ENCODE data around the gene ITPR1. TPM values are rescaled to one million over a fixed set of nuclear protein-coding genes. Genes with fewer than 3 reads are reported as not detected.

ITPR1 gene
- total and polyA plus RNA-seq, 2 of the 4 experiments (the other 2 are of a cell fraction): 1.8 to 5.7 TPM

DNA sequence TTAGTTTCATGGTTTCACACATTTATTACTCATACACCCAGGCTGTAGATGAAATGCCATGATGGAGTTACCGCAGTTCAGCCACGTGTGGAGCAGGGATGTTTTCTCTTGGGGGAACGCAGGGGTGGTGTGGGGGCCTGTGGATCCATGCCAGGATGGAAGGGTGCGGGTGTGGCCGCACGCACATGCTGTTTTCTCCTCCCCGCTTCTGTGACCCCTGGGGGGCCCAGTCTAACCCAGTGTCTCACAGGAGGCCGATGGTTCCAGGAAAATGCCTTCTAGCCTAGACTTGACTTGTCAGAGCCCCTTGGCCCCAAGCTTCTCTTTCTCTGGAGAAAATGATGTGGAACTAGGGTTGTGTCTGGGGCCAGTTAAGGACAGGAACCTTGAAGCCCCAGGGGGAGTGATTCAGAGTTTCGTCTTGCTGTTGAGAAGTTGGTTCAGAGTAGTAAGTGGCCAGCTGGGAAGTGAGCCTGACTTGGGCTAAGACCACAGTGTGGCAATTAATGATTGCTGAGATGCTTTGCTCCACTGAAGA is 245.7 kb downstream of the ITPR1 start:
- Histone ChIP-seq H2AK9ac (replicated peaks; ENCODE audit: low read depth, low read length, poor library complexity) (no peak overlapping the region), H2BK20ac (ENCODE audit: low read depth, low read length) (no peak overlapping the region), H2BK120ac (ENCODE audit: low read depth, low read length) (no peak overlapping the region), H3K27ac (ENCODE audit: insufficient read depth, low read length) (no peak overlapping the region), H4K91ac (ENCODE audit: insufficient read depth, low read depth, low read length) (no peak overlapping the region), H3K4me3 (ENCODE audit: insufficient read depth, low read depth, low read length) (no peak overlapping the region), H3K4me1 (ENCODE audit: control insufficient read depth, insufficient read depth, low read length) (peaks cover 9% of the 10 kb centered on the region), H3K9ac (ENCODE audit: low read depth, low read length) (no peak overlapping the region), H2AFZ (replicated peaks; ENCODE audit: low read length, poor library complexity) (no peak overlapping the region), H4K8ac (ENCODE audit: low read depth in 2 of 2, low read length in 2 of 2) (no peak overlapping the region), H3K4ac (ENCODE audit: low read depth, low read length) (no peak overlapping the region), H3K14ac (replicated peaks; ENCODE audit: low read depth, low read length) (no peak overlapping the region), H3K56ac (ENCODE audit: extremely low read depth, insufficient read depth, low read length) (no peak overlapping the region), H3K9me1 (ENCODE audit: insufficient read depth, low read length) (no peaks in the 10 kb centered on the region), H2BK15ac (ENCODE audit: low read depth, low read length) (no peak overlapping the region), H3K36me3 (ENCODE audit: control insufficient read depth, insufficient read depth, low read length) (no peaks in the 10 kb centered on the region), H3K4me2 (ENCODE audit: low read depth, low read length) (no peak overlapping the region), H2AK5ac (ENCODE audit: low read depth, low read length) (no peak overlapping the region; the same call in 1 of the 2 replicates), H4K5ac (ENCODE audit: low read depth, low read length) (no peak overlapping the region), H3K23ac (ENCODE audit: low read depth, low read length) (no peak overlapping the region), H3K27me3 (ENCODE audit: control insufficient read depth, insufficient read depth, low read length) (peaks cover 14% of the 10 kb centered on the region), H2BK5ac (ENCODE audit: low read depth, low read length, poor library complexity, severe bottlenecking) (no peak overlapping the region), H3K79me1 (ENCODE audit: low read depth in 1 of 2, low read length in 2 of 2) (no peaks in the 10 kb centered on the region), H3K18ac (ENCODE audit: low read depth, low read length) (no peak overlapping the region), H3K9me3 (ENCODE audit: control insufficient read depth, insufficient read depth, low read length) (no peaks in the 10 kb centered on the region; the same call in 1 of the 2 replicates), H4K20me1 (ENCODE audit: insufficient read depth, low read length) (no peaks in the 10 kb centered on the region)
- intact Hi-C loops (cut with micrococcal nuclease) (no loop called here), dilution Hi-C loops (cut with HindIII; ENCODE audit: low sequenced_read_pairs, unreplicated experiment) (no loop called here), in situ Hi-C loops (cut with MboI; ENCODE audit: low sequenced_read_pairs) (no loop called here)
- ATAC-seq (ENCODE audit: low read depth) (no peak), DNase-seq (no peak)
- no peak for TF ChIP-seq RFX5 (IDR thresholded peaks at IDR 0.05; ENCODE audit: low read depth, low read length)
- TF ChIP-seq FOS (IDR thresholded peaks at IDR 0.05; ENCODE audit: low read depth, low read length): no peak
- no peak for TF ChIP-seq CHD1 (IDR thresholded peaks at IDR 0.05; ENCODE audit: low read depth, low read length)
- no peak for TF ChIP-seq BHLHE40 (IDR thresholded peaks at IDR 0.05; ENCODE audit: low read depth, low read length)
- no peak for TF ChIP-seq SMC3 (IDR thresholded peaks at IDR 0.05; ENCODE audit: low read depth, low read length)
- TF ChIP-seq ELK1 (IDR thresholded peaks at IDR 0.05; ENCODE audit: borderline replicate concordance, low read depth, low read length): no peak
- TF ChIP-seq, protein P1, sequence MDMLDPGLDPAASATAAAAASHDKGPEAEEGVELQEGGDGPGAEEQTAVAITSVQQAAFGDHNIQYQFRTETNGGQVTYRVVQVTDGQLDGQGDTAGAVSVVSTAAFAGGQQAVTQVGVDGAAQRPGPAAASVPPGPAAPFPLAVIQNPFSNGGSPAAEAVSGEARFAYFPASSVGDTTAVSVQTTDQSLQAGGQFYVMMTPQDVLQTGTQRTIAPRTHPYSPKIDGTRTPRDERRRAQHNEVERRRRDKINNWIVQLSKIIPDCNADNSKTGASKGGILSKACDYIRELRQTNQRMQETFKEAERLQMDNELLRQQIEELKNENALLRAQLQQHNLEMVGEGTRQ (IDR thresholded peaks at IDR 0.05; ENCODE audit: low read depth, low read length): no peak
- no peak for TF ChIP-seq CTCF (conservative IDR thresholded peaks at IDR 0.05; ENCODE audit: low read depth, low read length)
- TF ChIP-seq POLR2A (IDR thresholded peaks at IDR 0.05; ENCODE audit: low read depth, low read length): no peak
- no peak for TF ChIP-seq NFE2L2 (IDR thresholded peaks at IDR 0.05; ENCODE audit: low read depth, low read length)
- no peak for TF ChIP-seq RCOR1 (IDR thresholded peaks at IDR 0.05; ENCODE audit: insufficient replicate concordance, low read length)
- no peak for TF ChIP-seq MAZ (IDR thresholded peaks at IDR 0.05; ENCODE audit: borderline replicate concordance, low read depth, low read length)
- no peak for TF ChIP-seq RAD21 (IDR thresholded peaks at IDR 0.05; ENCODE audit: low read length)
- TF ChIP-seq MXI1 (IDR thresholded peaks at IDR 0.05; ENCODE audit: borderline replicate concordance, low read depth, low read length): no peak
- TF ChIP-seq CEBPB (IDR thresholded peaks at IDR 0.05; ENCODE audit: low read depth, low read length): no peak
- TF ChIP-seq MAFK (IDR thresholded peaks at IDR 0.05; ENCODE audit: low read depth, low read length): no peak
- ChIA-PET CTCF (no interaction called here), POLR2A (ENCODE audit: unreplicated experiment) (no interaction called here)
- WGBS, 2 experiments (ENCODE audit: extremely low coverage in 2 of 2, insufficient read length in 1 of 2): 95% methylated on average over 4 of the region's 9 CpGs; no CpG with 5 or more reads in 1 of the 2 experiments
- BruUV-seq (replicated peaks): no TSS peak
